Activated CD8-positive, alpha-beta memory T cell treated with anti-CD3 and anti-CD28 coated beads for 36 hours (primary cell): ENCODE data around the gene TMPRSS4. TPM values are rescaled to one million over a fixed set of nuclear protein-coding genes. Genes with fewer than 3 reads are reported as not detected.

Source experiments
- CTCF ChIA-PET: fragments of 350-600 bp; sonication (Branson Sonifier 250); formaldehyde crosslinking; loops from one replicate; lab custom pipeline; 2021; ENCODE audit warnings: antibody characterized with exemption; lab: Charles Lee
- POLR2A ChIA-PET: fragments of 350-600 bp; sonication (Branson Sonifier 250); formaldehyde crosslinking; loops from one replicate; lab custom pipeline; 2021; ENCODE audit warnings: antibody characterized with exemption; lab: Charles Lee
- total RNA-seq, 2 experiments: library from RNA; stranded (reverse); gene quantifications; one replicate each; pipeline ENCODE4 v1.2.3, GENCODE V29; 2021

TMPRSS4 gene
- total RNA-seq, 2 experiments from 2014 or later = not detected

GRCh38 chr11:118088531-118088930 lies 11.7 kb downstream of the TMPRSS4 start:
- CTCF ChIA-PET = no interaction called here
- POLR2A ChIA-PET = no interaction called here

GRCh38 chr11:118090545-118091162 lies 13.8 kb downstream of the TMPRSS4 start:
- ChIA-PET POLR2A (interaction anchor here (0.6 kb wide), 1 partner anchor 10 kb away, joined by 3 read pairs; no protein-coding TSS in a partner anchor), CTCF (interaction anchor here (0.6 kb wide), 1 partner anchor 11 kb away, joined by 3 read pairs; no protein-coding TSS in a partner anchor)

- ChIA-PET CTCF (no interaction called here), POLR2A (no interaction called here)
Measured at GRCh38 chr11:118091690-118092089, 14.8 kb downstream of the TMPRSS4 start.

GRCh38 chr11:118092907-118093571 lies 16.2 kb downstream of the TMPRSS4 start:
- ChIA-PET POLR2A (no interaction called here), CTCF (interaction anchor here (0.6 kb wide), 1 partner anchor 424 kb away, joined by 4 read pairs; no protein-coding TSS in a partner anchor)

GRCh38 chr11:118095493-118095892 lies 18.6 kb downstream of the TMPRSS4 start:
- ChIA-PET CTCF (no interaction called here), POLR2A (no interaction called here)

- ChIA-PET POLR2A (no interaction called here), CTCF (no interaction called here)
Measured at GRCh38 chr11:118095967-118096367, 19.1 kb downstream of the TMPRSS4 start.

- CTCF ChIA-PET = interaction anchor here (0.7 kb wide), 1 partner anchor 153 kb away, joined by 4 read pairs; no protein-coding TSS in a partner anchor
Measured at GRCh38 chr11:118098996-118099837, 22.3 kb downstream of the TMPRSS4 start.

GRCh38 chr11:118099838-118100556 lies 23.1 kb downstream of the TMPRSS4 start:
- CTCF ChIA-PET = no interaction called here
- POLR2A ChIA-PET = no interaction called here

More at GRCh38 chr11:118098996-118099837, 22.3 kb downstream of the TMPRSS4 start:
- POLR2A ChIA-PET = no interaction called here

GRCh38 chr11:118100691-118101232 lies 23.9 kb downstream of the TMPRSS4 start:
- ChIA-PET POLR2A (no interaction called here), CTCF (interaction anchor here (1.2 kb wide), 1 partner anchor 9 kb away, joined by 3 read pairs; no protein-coding TSS in a partner anchor)

GRCh38 chr11:118102721-118103261 lies 25.9 kb downstream of the TMPRSS4 start:
- CTCF ChIA-PET = no interaction called here

GRCh38 chr11:118104491-118104890 lies 27.6 kb downstream of the TMPRSS4 start:
- ChIA-PET POLR2A (no interaction called here), CTCF (no interaction called here)

More at GRCh38 chr11:118102721-118103261, 25.9 kb downstream of the TMPRSS4 start:
- POLR2A ChIA-PET = no interaction called here

- CTCF ChIA-PET = no interaction called here
- POLR2A ChIA-PET = no interaction called here
Measured at GRCh38 chr11:118105657-118106305, 28.9 kb downstream of the TMPRSS4 start.

- ChIA-PET CTCF (no interaction called here), POLR2A (no interaction called here)
Measured at GRCh38 chr11:118106789-118107335, 30.0 kb downstream of the TMPRSS4 start.

GRCh38 chr11:118108513-118108912 lies 31.6 kb downstream of the TMPRSS4 start:
- CTCF ChIA-PET = interaction anchor here (0.9 kb wide), 1 partner anchor 48 kb away, joined by 3 read pairs; no protein-coding TSS in a partner anchor
- POLR2A ChIA-PET = no interaction called here

- CTCF ChIA-PET = interaction anchor here (0.6 to 0.9 kb wide), 2 partner anchors 8 to 47 kb away, joined by 3 read pairs; no protein-coding TSS in a partner anchor
- POLR2A ChIA-PET = no interaction called here
Measured at GRCh38 chr11:118109231-118109630, 32.4 kb downstream of the TMPRSS4 start.

GRCh38 chr11:118111019-118111743 lies 34.3 kb downstream of the TMPRSS4 start:
- ChIA-PET POLR2A (no interaction called here), CTCF (interaction anchor here (0.7 kb wide), 1 partner anchor 892 kb away, joined by 3 read pairs; no protein-coding TSS in a partner anchor)

- POLR2A ChIA-PET = no interaction called here
- CTCF ChIA-PET = no interaction called here
Measured at GRCh38 chr11:118111744-118112035, 34.8 kb downstream of the TMPRSS4 start.
